ENCODE data around the gene PIKFYVE.
"Not testable (repeated sequence)": the region's sequence is repeated elsewhere in the genome, so short reads cannot be mapped to it uniquely, and the experiment has no call there.

Gene PIKFYVE

DNA sequence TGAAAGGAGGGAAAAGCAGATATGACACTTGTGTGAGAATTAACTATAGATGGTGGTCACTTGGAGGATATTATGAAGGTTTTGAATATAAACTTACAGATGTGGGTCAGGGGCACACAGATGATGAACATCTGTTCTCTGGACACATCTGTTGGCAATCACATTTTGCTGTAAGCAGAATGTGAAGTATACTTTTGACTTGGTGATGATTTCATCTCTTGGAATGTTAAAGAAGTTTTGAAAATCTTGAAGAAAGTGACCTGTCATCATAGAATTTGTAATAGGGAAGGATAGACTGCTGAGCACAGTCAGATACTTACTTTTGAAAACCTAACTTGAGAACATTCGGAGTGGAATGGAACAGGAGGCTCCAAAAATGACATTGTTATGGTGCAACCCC lies 40.2 kb downstream of the PIKFYVE start:
- no peak for FAIRE-seq

DNA sequence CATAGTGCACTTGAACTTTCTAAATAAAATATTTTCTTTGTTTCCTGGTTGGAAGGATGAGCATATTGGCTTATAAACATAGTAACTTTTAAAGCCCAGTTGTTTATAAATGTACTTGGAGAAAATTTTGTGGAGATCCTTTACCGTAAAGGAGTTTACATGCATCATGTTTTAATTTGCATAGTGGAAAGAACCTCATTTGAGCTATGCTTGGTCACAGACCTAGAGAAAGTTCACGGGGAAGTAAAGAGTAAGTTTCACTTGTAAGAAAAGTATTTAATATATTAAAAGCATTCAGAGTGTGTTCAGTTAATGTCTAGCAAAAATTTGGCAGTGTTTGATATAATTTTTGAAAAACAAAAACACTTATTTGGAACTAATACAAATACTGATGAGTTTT lies 45.3 kb downstream of the PIKFYVE start:
- FAIRE-seq, result no peak

DNA sequence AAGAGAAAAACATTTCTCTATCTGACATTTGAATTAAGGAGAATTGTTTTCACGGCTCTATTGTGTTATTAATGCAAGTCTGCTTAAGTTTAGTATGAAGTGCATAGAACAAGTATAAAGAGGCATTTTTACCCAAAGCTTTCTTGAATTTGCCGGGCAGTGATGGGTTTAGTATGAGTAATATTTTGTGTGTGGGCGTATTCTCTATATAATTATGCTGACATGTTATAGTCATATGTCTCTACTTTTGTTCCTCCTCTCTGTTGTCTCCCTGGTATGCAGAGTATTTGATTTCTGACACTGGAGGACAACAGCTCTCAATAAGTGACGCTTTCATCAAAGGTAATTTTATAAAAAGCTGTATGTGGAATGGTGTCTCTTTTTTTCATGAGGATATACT lies 45.9 kb downstream of the PIKFYVE start:
- no peak for FAIRE-seq

DNA sequence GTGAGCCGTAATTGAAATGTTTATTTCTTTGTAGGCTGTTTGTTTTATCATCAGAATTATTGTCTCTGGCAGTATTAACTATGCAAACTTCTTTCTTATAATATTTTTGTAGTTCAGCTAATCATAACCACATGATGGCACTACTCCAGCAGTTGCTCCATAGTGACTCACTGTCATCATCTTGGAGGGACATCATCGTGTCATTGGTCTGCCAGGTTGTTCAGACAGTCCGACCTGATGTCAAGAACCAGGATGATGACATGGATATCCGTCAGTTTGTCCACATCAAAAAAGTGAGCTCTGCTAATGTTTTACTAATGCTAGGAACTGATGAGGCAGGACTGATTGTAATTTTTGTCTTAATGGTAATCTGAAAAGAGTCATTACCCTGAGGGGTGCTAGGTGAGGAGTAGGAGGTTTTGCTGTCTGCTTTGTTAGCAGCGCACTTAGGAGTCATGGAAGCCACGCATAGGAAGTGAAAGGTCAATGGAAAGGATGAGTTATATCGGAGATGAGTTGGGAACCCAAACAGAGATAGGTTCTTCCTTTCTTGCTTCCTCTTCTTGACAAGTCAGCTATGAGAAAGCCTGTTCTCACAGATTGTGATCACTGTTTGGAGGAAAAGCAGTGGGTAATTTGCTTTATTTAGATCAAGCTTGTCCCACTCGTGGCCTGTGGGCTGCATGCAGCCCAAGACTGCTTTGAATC lies 49.2 kb downstream of the PIKFYVE start:
- FAIRE-seq, result no peak

DNA sequence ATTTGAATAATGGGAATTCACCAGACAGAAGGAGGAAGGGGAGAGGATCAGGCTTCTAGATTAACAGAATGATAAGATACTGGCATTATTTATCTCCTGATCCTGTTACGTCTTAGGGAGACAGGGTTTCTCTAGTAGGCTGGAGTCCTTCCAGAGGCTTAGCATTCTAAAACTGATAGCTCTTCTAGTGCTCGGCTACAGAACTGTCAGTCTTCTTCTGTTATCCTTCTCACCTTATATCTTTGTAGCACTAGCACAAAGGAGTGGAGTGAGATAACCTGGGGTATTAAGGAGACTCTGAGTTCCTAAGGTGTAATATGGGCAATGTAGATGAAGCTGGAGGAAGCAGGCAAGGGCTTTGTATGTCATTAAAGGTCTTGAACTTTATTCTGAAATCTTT lies 52.1 kb downstream of the PIKFYVE start:
- FAIRE-seq, result no peak

DNA sequence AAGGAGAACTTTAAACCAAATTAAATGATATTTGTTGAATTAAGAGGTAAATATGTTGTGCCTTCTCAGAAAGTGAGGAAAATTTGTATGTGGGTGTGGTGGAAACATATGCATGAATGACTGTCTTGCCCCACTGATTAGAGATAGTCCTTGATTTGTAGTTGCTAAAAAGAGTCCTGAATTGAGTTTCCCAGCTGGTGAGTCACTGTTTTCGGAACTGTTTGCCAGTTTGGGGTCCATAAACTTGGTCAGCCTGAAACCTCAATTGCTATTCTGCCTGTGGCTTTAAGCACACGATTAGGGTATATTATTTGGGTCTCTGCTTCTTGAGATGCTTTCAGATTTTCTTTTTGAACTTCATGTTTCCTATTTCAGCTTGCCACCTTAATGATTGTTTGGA lies 53.3 kb downstream of the PIKFYVE start:
- no peak for FAIRE-seq

DNA sequence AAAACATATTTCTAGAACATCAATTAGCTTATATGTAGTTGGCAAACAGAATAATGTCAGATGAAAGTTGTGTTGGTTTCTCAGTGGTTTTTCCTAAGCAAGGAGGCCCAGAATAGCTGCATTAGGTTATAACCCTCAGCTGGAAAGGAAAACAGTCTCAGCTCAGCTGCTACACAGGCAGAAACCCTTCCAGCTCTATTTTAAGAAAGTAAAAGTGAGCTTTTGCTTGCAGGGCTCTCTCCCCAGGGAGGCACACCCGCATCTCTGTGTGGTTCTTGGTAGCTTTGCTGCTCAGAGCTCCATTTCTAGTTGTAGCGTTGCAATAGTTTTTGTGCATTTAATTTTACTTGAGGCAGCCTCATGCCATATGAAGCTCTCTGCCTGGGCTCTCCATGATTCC lies 54.6 kb downstream of the PIKFYVE start:
- FAIRE-seq, result no peak

DNA sequence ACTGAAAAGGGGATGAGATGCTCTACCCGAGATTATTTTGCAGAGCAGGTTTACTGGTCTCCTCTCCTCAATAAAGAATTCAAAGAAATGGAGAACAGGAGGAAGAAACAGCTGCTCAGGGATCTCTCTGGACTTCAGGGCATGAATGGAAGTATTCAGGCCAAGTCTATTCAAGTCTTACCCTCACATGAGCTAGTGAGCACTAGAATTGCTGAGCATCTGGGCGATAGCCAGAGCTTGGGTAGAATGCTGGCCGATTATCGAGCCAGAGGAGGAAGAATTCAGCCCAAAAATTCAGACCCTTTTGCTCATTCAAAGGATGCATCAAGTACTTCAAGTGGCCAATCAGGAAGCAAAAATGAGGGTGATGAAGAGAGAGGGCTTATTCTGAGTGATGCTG lies 60.0 kb downstream of the PIKFYVE start:
- no peak for FAIRE-seq

DNA sequence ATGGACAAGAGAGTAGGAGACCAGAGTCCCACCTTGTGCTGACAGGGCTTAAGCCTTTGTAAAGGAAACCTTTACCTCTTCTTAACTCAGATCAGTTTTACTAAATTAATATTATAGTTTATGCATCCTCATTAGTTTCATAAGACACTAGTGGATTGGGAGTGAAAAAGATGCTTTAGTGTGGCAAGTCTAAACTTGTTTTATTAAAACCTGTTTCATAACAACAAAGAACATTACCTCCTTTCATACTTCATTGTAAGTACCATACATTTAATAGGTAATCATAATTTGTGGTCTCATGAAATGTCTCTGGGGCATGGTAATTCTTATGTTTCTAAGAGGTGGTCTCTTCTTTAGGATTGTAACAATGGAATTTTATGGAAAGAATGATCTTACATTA lies 63.4 kb downstream of the PIKFYVE start:
- FAIRE-seq, result no peak

DNA sequence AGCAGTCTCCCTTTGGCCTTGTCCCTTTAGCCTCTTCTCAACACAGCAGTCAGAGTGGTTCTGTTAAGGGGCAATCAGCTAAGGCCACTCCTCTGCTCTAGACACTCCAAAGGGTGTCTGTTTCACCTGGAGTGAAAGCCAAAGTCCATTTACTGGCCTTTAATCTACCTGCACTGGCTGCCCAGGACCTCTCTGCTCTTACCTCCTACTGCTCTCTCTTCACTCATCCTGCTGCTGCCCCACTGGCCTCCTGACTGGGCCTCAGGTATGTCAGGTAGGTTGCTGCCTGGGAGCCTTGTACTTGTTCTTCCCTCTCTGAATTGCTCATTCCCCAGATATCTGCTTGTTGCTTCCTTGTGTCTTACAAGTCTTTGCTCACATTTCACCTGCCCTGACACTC lies 68.2 kb downstream of the PIKFYVE start:
- FAIRE-seq, result no peak

DNA sequence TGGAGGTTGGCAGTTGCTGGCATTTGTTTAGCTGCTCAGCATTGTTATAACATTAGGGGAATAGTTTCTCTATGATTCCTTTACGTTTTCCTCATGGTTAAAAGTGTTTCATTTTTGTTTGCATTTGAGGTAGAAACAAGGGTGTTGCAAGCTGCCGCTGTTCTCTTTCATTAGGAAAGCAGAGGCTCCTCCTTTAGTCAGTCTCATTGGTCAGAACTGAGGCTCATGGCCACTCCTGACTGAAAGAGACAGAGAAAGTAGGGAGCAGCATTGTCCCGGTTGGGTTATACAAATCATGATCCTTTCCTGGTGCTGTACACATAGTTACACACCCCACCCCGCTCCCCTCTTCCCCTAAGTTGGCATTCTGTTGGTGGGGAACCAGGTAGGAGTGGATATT lies 80.7 kb downstream of the PIKFYVE start:
- no peak for FAIRE-seq

DNA sequence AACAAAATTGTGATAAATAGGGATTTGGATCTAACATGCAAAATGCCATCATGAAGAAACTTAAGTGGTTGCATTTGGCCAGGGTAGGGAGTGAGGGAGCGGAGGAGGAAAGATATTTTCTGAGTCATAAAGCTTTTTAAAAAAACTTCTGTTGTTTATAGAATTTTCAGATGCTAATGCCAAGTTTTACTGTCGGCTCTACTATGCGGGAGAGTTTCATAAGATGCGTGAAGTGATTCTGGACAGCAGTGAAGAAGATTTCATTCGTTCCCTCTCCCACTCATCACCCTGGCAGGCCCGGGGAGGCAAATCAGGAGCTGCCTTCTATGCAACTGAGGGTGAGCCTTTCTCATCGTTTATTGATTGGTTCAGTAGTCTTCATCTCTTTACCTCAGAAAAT lies 84.6 kb downstream of the PIKFYVE start:
- no peak for FAIRE-seq

DNA sequence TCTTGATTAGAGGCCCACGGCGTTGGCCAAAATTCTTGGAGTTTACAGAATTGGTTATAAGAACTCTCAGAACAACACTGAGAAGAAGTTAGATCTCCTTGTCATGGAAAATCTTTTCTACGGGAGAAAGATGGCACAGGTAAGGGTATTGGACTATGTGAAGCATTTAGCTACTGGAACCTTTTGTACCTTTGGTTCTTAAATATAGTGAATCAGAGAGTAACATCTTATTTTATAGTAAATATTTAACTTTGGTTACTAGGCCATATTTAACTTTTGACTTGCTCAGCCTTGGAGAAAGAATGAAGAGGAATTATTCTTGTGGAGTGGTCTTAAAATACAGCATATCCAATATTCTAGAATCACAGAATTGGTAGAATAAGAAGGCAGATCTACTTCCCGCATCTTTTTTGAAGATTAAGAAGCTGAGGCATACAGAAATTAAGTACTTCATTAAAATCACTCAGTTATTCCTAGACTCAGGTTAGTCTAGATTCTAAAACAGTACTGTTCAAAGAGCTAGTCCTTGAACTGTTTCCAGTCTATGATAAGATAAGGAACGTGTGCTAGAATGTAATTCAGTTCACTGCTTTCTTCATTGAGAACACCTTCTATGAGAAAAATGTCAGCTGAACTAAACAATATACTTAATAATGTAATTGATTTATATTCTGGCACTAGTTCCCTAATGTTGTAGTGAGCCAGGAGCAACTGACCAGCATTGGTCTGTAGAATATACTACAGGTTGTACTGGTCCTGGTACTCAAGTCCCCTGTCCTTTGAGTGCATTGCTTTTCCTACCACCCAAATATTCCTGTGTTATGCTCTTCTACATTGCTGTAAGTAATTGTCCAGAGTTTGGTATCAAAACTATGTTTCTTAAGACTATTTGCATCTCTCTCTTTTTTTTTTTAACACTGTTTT lies 86.9 kb downstream of the PIKFYVE start:
- FAIRE-seq, result no peak

DNA sequence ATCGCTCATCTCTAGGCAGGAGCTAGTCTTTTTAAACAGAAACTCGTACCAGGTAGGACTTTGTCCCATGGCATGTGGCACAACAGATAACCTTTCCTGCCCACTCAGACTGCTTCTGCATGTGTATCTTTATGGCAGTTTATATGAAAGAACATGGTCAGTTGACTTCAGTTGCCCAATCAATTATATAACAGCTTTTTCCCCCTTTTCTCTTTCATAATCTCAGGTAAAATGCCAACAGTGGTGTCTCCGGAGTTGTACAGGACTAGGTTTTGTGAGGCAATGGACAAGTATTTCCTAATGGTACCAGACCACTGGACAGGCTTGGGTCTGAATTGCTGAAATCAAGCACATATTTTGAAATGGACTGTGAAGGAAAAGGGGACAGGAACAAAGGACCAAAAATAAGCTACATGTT lies 88.9 kb downstream of the PIKFYVE start:
- no peak for FAIRE-seq

DNA sequence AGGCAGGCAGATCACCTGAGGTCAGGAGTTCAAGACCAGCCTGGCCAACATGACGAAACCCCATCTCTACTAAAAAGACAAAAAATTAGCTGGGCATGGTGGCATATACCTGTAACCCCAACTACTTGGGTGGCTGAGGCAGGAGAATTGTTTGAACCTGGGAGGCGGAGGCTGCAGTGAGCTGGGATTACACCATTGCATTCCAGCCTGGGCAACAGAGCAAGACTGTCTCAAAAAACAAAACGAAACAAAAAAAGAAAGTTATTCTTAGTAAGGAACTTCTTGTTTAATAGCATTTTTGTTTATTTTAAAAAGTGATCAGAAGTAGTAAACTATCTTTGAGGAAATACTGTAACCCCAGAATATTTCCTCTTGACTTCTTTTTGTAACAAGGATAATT lies 90.4 kb downstream of the PIKFYVE start:
- FAIRE-seq, result not testable (repeated sequence)

DNA sequence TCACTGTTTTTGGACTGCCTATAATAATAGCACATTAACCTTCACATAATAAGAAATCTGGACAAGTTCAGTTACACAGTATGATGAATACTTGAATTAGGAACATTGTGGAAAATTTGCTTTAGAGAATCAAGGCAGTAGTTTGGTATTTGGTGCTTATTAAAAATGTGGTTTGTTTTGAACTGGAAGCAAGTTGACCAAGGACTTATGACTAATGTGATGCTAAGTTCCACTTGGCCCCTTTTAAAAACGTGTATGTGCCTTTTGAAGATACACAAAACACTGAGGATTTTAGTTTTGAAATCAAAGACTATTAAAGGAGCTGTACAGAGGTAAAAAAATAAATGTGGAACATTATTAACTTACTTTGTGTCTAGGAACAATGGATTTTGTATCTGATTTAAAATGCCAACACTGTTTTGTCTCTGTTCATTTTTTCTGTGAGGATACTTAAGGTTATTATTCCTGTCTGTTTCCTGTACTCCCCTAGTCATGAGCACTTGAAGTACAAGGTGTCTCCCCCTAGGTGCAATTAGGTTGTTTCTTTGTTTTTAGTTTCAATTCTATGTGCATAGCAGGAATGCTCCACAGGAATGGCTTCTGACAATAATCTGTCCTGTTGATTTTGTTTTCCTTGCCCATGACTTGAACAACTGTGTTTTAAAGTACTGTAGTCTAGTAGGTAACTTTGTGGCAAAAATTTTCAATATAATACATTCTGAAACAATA lies 91.0 kb downstream of the PIKFYVE start:
- no peak for FAIRE-seq

DNA sequence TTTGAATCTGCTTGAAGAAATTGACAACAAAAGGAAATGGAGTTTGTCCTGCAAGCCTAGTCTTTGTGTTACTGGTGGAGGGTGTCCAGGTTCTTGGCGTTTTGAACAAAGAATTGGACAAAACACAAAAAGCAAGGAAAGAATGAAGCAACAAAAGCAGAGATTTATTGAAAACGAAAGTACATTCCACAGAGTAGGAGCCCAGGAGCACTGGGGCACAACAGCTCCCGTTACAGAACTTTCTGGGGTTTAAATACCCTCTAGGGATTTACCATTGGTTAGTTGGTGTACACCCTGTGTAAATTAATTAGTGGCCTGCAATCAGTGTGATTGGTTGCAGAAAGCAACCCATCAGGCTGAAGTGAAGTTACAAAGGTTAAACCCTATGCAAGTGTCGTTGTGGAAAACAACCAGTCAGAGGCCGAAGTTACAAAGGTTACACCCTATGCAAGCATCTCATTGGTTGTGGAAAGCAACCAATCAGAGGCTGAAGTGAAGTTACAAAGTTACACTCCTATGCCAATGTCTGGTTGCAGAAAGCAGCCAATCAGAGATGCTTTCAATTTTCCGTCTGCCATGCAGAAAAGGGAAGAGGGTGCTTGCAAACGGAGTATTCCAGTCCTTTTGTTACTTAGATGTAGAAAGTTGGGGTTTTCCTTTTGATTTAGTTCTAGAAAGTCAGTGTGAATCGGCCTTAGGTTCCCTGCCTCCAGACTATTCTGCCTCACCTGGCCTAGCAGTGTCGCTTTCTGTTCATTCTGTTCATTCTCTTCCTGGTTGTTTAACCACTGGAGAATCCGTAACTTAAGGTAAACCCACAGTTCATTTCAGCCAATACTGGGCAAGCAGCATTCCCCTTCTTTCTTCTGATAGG lies 92.9 kb downstream of the PIKFYVE start:
- FAIRE-seq, result no peak

DNA sequence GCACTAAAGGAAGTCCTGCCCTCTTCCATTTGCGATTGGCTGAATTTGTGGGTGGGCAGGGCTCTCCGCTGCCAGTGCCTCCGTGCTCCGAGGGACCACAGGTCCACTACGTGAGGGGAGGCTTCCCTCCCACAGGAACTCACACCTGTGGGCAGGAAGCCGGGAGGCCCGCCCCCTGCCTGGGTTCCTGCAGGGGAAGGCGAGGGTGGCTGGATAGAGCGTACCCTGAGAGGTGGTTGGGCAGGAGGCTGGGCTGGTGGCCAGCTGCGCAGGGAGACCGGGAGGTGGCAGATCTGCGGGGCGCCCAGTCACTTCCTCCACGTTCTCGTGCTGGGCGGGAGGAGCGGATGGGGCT lies 93.6 kb downstream of the PIKFYVE start:
- FAIRE-seq, result no peak

DNA sequence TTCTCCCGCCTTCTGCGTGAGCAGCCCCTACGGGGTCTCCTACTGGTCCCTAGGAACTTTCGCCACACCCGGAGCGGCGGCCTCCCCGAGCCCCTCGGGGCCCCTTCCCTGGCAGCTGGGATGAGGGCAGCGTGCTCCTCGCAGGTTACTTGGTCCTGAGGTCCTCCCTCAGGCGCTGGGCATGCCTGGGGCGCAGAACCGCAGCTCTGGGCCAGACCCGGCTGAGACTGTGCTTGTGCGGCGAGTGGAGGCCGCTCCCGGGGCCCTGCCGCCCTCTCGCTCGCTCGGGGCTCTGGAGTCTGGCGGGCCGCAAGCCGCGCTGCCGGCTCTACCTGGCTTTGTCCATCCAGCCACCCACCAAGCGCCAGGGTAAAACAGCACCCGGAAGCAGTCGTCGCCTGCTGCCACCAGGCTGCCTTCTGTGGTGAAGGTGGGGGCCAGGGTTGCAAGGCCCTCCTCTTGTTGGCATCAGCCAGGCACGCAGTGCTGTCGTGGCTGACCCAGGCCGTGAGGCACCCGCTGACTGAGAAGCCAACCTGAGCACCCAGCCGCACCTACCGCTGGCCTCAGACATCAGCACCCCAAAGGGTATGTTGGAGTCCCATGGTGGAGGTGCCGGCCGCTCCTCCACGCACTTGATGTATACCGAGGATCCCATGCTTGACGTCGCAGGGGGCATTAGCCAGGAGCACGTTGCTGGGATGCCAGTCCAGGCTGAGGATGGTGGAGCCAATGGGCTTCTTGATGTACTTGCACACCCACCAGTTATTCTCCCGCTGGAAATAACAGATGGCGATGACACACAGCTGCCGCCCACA lies 94.4 kb downstream of the PIKFYVE start:
- no peak for FAIRE-seq

DNA sequence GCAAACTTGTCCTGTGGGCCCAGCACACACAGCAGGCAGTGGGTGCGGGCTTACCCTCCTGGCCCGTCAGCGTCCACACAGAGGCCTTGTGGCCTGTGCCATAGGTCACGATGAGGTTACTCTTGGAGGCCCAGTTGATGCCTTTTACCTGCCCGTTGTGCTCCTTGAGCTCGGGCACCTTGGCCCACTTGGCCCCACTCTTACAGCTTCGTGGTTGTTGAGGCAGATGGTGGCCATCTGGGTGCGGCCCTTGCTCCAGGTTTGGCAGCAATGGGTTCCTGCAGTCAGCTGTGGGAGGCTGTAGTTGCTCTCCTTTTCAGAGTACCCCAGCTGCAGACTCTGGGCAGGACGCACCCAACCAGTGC lies 95.0 kb downstream of the PIKFYVE start:
- FAIRE-seq, result no peak

DNA sequence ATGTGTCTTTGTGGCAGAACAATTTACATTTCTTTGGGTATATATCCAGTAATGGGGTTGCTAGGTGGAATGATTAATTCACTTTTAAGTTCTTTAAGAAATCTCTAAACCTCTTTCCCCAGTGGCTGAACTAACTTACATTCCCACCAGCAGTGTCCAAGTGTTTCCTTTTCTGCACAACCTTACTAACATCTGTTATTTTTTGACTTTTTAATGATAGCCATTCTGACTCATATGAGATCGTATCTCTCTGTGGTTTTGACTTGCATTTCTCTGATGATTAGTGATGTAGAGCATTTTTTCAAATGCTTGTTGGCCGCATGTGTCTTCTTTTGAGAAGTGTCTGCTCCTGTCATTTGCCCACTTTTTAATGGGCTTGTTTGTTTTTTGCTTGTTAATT lies 97.4 kb downstream of the PIKFYVE start:
- no peak for FAIRE-seq

All from colon (tissue), 2 donors.